Suprapubic skin (tissue), 4 donors: Measurements from ENCODE around the gene FOXD4L3.
"Not testable (repeated sequence)": the region's sequence is repeated elsewhere in the genome, so short reads cannot be mapped to it uniquely, and the experiment has no call there.

Source experiments
- CTCF ChIP-seq, 2 donors: fragments of 200-600 bp in 1 of 2; fragments of 450-650 bp in 1 of 2; sonication (generic) in 1 of 2; IDR thresholded peaks; one replicate each; pipeline ENCODE4 v1.5.1; 2016 to 2019; ENCODE audit warnings: antibody characterized with exemption in 2 of 2, mild to moderate bottlenecking in 1 of 2, moderate library complexity in 1 of 2
- EP300 ChIP-seq: sonication (generic); formaldehyde crosslinking; IDR thresholded peaks from one replicate; pipeline ENCODE4 v1.6.1; 2017; ENCODE audit warnings: antibody characterized with exemption
- POLR2AphosphoS5 ChIP-seq, 3 donors: sonication (generic); formaldehyde crosslinking; IDR thresholded peaks; one replicate each; pipeline ENCODE4 v1.6.1; 2017; ENCODE audit warnings: antibody characterized with exemption in 3 of 3

- TF ChIP-seq CTCF (IDR thresholded peaks at IDR 0.05); POLR2AphosphoS5 (IDR thresholded peaks at IDR 0.05); EP300: not testable (repeated sequence)
These were observed 49.0 kb downstream of the FOXD4L3 start for GRCh38 chr9:68351689-68352088.
